Raji (cell line): ENCODE results near the gene FAM114A1.

Source experiments
- POLR2A ChIP-seq: IDR thresholded peaks from 2 replicates; pipeline ENCODE4 v1.6.1; 2011; ENCODE audit warnings: low read depth, low read length, control low read depth; ENCODE audit not compliant: insufficient read depth

Gene FAM114A1

DNA sequence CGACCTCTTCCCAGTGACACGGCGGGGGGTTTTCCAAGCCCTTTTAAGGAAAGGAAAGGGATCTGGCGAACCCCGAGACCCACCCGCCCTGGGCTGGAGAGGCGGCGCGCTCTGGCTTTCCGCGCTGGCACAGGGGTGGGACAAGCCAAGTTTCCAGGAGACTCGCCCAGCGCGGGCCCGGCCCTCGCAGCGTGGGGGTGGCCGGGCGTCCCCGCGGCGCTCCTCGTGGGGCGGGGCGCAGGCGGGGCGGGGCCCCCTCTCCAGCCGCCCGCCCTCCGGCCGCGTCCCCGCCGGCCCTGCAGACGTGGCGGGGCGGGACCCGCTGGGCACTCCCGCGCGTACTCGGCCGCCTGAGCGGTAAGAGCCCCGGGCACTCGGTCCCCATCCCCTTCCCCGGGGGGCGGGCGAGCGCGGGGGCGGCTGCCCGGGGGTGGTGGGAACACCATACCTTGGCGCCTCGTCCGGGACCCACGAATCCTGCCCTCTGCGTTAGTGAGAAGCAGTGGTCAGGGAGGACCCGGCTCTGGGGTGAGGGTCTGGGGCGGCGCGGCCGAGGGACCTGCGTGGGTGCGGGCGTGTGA lies at the start of gene FAM114A1:
Gene FAM114A1, plus strand, starts transcription at position 329 of the 581 bp plus-strand sequence. CDS start 10,273 bp downstream, outside the sequence.
- no peak for TF ChIP-seq POLR2A

DNA sequence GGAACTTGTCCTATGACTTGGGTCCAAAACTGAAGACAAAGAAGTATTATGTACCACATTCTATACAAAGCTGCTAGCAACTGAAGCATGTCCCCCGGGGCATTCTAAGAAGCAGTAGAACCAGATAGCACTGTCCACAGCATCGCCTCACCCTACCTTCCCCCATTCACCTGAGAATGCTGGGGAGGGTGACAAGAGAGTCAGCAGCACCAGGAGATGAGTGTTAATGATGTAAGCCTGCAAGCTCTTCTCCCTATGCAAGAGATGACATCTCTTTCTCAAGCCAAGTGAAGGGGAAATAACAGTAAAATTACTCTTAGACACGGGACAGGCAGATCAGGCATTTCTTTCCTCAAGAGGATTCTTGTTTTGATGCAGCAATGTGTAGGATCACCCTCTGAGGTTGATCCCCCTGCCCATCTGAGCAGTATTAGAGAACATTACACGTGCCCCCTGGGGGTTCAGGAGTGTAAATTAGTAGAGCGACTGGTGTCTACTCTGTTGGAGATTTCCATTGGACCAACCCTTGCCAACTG lies 49.1 kb upstream of the FAM114A1 start:
- no peak for TF ChIP-seq POLR2A

DNA sequence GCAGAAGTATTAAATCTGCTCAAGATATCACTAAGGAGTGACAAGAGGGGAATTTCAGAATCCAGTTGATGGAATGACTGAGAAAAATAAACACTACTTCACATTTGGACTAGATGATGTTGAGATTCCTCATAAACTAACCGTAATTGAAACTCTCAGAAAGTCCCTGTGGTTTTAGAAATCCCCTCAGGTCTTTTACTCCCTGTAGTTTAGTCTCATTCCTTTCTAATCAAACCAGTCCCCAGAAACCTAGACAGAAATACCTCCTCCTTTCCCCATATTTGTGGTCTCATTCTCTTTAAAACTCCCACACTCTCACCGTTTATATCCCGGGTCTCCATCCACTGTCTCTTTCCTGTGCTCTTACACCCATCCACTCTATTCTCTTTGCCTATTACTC lies 48.0 kb upstream of the FAM114A1 start:
- TF ChIP-seq POLR2A = no peak

DNA sequence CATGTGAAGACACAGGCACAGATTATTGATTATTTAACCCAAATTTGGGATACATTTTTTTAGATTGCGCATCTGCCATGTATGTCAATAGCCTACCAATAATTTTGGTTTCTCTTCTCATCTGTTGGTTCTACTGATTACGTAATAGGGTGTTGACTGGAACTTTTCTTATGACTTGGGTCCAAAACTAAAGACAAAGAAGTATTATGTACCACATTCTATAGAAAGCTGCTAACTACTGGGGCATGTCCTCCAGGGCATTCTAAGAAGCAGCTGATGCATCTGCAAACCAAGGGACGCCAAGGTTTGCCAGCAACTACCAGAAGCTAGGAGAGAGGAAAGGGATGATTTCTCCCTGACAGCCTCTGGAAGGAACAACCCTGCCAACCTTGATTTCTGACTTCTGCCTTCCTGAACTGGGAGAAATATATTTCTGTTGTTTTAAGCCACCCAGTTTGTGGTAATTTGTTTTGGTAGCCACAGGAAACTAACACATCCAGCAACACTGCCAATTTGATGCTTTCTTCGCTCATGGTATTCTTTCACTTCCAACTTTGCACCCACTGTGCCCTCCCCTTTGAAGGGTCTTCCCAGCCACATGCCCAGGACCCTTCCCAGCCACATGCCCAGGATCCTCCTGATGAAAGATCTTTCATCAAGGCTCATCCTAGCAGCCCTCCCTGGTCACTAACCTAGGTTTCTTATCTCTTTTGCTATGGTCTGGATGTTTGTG lies 47.1 kb upstream of the FAM114A1 start:
- TF ChIP-seq POLR2A = no peak

DNA sequence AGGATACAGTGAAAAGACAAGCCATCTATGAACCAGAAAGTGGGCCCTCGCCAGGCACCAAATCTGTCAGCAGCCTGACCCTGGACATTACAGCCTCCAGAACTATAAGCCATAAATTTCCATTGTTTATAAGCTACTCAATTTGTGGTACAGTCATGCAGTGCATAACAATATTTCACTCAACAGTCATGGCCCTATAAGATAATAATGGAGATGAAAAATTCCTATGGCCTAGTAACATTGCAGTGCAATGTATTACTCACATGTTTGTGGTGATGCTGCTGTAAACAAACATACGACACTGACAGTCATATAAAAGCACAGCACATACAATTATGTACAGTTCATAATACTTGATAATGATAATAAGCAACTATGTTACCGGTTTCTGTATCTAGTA lies 45.9 kb upstream of the FAM114A1 start:
- TF ChIP-seq POLR2A = no peak

DNA sequence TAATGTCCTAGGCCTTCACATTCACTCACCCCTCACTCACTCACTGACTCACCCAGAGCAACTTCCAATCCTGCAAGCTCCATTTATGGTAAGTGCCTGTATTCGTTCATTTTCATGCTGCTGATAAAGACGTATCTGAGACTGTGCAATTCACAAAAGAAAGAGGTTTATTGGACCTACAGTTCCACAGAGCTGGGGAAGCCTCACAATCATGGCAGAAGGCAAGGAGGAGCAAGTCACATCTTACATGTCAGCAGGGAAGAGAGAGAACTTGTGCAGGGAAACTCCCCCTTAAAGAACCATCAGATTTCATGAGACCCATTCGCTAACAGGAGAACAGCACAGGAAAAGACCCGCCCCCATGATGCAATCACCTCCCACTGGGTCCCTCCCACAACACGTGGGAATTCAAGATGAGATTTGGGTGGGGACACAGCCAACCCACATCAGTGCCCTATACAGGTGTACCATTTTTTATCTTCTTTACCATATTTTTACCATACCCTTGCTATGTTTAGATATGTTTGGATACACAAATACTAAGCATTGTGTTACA lies 44.8 kb upstream of the FAM114A1 start:
- TF ChIP-seq POLR2A = no peak

DNA sequence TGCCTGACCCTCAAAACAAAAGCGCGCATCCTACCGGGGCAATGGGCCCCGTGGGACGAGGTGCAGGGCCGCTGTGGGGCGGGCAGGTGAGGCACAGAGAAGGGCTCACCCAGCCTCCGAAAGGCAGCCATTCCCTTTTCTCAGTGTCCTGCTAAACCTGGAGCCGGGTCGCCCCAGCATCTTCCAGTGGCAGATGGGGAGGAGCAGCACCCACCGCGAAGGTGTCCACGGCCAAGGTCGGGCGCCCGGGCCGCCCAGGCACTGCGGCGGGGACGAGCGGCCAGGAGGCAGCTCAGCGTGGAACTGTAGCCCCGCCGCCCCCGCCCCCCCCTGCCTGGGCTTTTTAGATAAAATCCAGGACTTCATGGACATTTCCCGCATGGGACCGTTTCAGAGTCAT lies 43.8 kb upstream of the FAM114A1 start:
- no peak for TF ChIP-seq POLR2A

DNA sequence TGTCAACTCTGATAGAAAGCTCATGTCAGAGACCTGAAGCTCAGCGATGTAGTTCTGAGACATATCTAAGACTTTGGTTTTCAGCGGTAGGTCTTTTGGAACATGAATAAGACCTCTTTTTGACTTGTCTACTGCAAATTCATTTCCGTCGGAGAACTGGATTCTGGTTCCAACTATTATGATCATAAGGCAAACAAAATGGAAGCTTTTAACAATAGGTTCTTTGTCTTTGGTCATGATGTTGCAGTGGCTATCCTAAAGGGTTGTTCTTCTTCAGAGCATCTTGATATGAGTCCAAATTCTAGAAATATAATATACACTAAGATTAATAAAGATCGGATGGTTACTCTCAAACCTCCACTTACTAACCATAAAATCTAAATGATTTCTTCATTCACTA lies 38.4 kb upstream of the FAM114A1 start:
- no peak for TF ChIP-seq POLR2A

DNA sequence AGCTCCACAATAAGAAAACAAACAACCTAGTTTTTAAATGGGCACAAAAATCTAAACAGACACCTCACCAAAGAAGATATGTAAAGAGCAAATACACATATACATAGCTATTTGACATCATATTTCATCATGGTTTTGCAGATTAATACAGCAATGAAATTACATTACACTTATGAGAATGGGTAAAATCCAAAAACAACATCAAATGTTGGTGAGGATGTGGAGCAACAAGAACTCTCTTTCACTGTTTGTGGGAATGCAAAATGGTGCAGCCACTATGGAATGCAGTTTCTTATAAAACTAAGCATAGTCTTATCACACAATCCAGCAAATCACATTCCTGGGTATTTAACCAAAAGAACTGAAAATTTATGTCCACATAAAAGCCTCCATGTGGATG lies 36.0 kb upstream of the FAM114A1 start:
- TF ChIP-seq POLR2A = no peak

DNA sequence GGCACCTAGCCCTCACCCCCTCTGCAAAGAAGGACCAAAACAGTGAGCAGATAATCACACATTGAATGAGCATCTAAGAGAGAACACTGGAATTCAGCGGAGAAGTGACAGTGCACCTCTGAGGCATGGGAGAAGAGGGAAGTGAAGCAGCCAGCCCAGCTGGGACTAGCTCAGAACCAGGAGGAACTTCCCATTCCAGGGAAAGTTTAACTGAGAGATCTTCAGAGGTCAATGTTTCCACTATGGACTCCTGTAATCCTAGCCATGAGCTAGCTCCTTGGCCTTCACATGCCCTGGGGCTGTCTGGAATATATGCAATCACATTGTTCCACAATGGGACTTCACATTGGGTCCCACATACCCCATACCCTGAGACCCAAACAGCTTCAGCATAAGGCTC lies 35.4 kb upstream of the FAM114A1 start:
- no peak for TF ChIP-seq POLR2A

DNA sequence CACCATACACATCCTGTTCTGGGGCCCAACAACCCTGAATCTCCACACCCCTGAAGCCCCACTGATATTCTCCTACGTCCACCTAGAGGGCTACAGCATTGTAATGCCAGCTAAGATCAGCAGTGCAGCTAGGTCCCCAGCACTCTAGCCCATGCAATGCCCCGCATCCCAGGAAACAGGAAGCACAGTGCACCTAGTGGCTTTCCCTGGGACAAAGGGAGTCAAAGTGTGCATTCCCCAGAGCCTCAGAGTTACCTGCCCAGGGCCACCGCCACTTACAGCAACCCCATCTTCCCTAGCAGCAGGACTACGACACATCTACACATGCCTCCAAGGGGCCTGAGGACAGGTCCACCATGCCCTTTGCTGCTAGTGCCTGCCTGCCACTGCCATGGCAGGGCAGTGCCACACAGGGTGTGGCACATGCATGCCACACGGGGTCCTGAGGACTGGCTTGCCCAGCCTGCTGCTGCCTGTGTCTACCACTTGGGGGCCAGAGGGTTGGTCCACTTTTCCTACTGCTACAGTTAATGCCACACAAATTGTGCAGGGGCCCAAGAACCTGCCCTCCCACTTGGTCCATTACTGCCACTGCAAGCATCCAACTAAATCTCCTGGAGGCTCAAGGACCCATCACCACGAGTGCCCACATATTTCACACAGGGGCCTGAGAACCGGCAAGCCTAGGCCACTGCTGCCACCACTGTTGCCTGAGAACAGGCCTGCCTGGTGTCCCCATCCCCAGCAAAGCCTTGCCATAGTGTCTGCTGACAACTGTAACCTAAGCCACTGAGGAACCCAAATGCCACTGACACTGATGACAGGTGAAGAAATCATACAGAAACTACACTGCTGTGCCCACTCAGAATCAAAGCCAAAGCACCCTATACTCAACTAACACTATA lies 34.7 kb upstream of the FAM114A1 start:
- no peak for TF ChIP-seq POLR2A

DNA sequence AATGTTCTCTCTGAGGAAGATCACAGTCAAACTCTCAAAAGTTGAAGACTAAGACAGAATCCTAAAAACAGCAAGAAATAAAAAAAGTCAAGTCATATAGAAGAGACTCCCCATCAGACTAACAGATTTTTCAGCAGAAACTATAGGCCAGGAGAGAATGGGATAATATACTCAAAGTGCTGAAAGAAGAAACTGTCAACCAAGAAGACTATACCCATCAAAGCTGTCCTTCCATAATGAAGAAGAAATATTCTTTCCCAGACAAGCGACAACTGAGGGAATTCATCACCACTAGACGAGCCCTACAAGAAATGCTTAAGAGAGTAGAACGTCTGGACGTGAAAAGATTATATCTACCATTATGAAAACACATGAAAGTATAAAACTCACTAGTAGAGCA lies 33.0 kb upstream of the FAM114A1 start:
- no peak for TF ChIP-seq POLR2A

DNA sequence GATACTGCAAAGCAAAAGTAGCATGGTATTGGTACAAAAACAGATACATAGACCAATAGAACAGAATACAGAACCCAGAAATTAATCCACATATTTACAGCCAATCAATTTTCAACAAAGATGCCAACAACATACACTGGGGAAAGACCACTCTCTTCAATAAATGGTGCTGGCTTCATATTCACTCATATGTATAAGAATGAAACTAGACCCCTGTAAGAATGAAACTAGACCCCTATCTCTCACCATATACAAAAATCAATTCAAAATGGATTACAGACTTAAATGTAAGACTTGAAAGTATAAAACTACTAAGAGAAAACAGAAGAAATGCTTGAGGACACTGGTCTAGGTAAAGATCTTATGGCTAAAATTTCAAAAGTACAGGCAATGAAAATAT lies 30.3 kb upstream of the FAM114A1 start:
- TF ChIP-seq POLR2A = no peak

DNA sequence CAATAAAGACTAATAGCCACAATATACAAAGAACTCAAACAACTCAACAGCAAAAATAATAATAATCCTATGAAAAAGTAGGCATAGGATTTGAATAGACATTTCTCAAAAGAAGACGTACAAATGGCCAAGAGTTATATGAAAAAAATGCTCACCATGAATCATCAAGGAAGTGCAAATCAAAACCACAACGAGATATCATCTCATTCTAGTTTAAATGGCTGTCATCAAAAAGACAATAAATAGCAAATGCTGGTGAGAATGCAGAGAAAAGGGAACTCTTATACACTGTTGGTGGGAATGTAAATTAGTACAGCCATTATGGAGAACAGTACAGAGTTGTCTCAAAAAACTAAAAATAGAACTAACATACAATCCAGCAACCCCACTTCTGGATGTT lies 29.8 kb upstream of the FAM114A1 start:
- TF ChIP-seq POLR2A = no peak

DNA sequence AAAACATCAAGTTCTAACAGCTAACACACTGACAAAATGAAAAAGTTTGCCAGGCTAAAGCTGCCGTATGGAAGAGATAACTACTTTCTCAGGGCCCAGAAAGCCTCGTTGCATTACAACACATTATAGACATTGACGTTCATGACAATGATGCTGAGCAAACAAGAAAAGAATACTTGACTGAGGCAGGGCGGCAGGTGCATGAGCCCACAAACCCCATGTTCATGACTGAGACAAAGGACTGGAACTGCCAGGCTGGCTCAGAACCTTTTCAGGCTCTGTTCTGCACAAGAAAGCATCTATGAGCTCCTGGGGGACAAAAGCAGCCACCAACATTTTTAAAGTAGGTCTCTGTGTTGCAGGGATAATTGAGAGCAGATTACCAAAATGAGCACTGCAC lies 24.6 kb upstream of the FAM114A1 start:
- no peak for TF ChIP-seq POLR2A
